Keratinocyte (primary cell): Measurements from ENCODE around the gene TXN.

Experiments used
- EZH2 ChIP-seq: IDR thresholded peaks from one replicate; pipeline ENCODE4 v1.6.1; 2012; ENCODE audit warnings: inconsistent platforms, mild to moderate bottlenecking, low read length, moderate library complexity
- TF ChIP-seq, protein P1 (sequence below), 3 experiments: IDR thresholded peaks in 1 of 3; conservative IDR thresholded peaks in 1 of 3; optimal IDR thresholded peaks in 1 of 3; 2 replicates in 2 of 3; 3 replicates in 1 of 3; pipeline versions ENCODE3 to v1.5.1; 2011; ENCODE audit warnings: low read length in 3 of 3, mild to moderate bottlenecking in 3 of 3, moderate library complexity in 2 of 3, control low read depth in 1 of 3, inconsistent platforms in 1 of 3; ENCODE audit not compliant: insufficient read depth in 2 of 3; ENCODE audit errors: extremely low read depth in 1 of 3

DNA sequence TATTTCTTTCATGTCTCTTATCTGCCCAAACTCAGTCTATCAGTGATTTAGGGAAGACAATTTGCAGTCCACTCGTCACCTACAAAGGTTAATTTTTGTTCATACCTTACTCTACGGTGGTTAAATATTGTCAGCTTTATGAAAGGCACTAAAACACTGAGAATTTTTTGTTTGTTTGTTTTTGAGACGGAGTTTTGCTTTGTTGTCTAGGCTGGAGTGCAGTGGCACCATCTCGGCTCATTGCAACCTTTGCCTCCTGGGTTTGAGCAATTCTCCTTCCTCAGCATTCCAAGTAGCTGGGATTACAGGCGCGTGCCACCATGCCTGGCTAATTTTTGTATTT, 26.4 kb upstream of the TXN start:
- TF ChIP-seq, protein P1, sequence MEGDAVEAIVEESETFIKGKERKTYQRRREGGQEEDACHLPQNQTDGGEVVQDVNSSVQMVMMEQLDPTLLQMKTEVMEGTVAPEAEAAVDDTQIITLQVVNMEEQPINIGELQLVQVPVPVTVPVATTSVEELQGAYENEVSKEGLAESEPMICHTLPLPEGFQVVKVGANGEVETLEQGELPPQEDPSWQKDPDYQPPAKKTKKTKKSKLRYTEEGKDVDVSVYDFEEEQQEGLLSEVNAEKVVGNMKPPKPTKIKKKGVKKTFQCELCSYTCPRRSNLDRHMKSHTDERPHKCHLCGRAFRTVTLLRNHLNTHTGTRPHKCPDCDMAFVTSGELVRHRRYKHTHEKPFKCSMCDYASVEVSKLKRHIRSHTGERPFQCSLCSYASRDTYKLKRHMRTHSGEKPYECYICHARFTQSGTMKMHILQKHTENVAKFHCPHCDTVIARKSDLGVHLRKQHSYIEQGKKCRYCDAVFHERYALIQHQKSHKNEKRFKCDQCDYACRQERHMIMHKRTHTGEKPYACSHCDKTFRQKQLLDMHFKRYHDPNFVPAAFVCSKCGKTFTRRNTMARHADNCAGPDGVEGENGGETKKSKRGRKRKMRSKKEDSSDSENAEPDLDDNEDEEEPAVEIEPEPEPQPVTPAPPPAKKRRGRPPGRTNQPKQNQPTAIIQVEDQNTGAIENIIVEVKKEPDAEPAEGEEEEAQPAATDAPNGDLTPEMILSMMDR (optimal IDR thresholded peaks at IDR 0.05 in 1 of 3, IDR thresholded peaks at IDR 0.05 in 1 of 3, conservative IDR thresholded peaks at IDR 0.05 in 1 of 3; ENCODE audit: extremely low read depth in 1 of 3, insufficient read depth in 2 of 3, low read length in 3 of 3): no peak
- no peak for TF ChIP-seq EZH2
